NCI-H1048 (cell line): ENCODE measurements around the gene TCF3.

Experiments
- DNase-seq: peaks from one replicate; lab custom pipeline; 2025; lab: John Stamatoyannopoulos, UW

TCF3 gene

DNA sequence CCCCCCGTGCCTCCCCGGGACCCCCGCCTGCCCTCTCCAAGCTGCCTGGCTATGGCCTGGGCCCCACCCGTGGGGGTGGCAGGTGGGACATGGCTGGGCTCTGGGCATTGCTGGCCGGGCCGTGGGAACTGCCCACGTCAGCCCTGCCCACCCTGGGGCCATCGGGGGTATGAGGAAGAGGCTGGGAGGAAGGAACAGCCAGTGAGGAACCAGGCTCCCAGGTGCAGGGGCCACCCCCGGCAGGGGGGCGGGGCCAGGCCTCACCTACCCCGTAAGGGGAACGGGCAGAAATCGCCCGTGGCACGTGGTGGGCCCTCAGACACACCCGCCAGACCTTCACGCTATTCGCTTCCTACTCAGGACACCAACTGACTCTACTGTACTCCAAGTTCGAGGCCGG, 22.4 kb downstream of the TCF3 start:
- no peak for DNase-seq

GRCh38 chr19:1629256-1629808, 23.1 kb downstream of the TCF3 start:
- DNase-seq, result no peak

DNA sequence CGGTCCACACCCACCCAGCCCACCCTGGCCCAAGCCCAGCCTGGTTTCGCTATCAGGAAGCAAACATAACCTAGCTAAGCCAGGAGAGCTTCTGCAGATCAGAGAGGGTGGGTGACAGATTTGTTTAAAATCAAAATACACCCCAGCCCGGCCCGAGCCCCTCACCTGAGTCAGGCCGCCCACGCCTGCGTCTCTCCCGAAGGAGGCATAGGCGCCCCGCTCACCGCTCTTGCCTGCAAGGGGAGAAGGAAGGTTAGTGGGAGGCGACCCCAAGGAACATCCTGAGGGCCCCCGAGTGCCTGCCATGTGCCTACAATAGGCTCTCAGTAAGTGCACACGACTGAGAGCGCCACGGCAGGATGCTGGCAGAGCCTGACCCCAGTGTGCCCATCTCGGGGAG, 25.2 kb downstream of the TCF3 start:
- DNase-seq, result no peak

DNA sequence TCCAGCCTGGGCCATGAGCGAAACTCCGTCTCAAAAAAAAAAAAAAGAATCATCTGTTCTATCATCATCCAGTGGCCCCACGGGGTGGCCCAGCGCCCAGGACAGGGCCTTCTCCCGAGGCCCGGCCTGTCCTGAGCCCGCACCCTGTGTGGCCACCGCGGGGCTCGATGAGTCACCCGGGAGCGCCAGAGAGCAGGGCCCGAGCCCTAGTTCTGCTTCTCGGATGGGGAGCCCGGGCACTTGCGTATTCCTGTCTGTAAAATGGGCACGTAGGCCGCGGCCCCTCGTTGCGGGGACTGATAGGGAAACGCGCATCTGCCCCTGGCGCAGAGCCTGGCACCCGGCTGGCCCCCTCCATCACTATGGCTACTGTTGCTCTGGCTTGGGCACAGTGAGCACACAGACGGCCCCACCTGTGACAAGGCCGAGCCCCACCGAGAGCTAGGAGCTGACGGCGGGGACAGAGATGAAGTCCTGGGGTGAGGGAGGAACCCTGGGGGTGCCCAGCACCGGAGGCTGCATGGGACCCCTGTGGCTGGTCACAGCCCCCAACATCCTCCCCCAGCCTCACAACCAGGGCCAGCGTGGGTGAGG, 25.9 kb downstream of the TCF3 start:
- no peak for DNase-seq

DNA sequence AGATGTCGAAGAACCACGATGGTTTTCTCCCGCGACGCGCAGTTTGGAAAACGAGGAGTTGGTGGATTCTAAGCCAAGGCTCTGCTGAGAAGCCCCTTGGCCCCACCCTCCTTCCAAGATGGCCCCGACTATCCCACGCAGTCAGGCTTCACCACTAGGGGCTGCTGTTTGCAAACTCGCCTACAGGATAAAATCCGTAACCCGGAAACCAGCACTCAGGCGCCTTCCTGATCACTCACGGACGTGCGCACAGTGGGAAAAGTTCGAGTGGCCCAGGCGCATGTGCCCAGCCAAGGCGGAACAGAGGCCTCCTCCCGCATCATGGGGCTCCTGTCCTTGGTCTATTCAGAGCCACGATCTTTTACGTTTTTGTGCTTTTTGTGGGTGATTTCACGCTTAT, 28.0 kb downstream of the TCF3 start:
- no peak for DNase-seq

DNA sequence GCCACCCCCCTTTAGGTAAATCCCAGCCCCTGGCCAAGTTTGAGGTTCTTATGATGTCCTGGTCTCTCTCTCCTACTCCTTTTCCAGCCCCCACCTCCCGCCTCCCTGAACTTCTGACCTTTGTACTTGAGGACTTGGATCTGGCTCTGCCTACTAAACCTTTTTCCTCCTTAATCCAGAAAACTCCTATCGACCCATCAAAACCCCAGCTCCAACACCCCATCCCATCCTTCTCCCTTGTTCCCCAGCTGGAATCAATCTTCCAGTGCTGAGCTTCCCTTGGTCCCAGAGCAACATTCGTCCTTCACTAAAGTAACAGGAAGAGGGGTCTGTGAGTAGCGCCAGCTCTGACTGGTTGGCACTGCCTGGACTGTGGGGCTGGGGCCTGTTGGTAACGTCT, 29.9 kb downstream of the TCF3 start:
- DNase-seq, result no peak

DNA sequence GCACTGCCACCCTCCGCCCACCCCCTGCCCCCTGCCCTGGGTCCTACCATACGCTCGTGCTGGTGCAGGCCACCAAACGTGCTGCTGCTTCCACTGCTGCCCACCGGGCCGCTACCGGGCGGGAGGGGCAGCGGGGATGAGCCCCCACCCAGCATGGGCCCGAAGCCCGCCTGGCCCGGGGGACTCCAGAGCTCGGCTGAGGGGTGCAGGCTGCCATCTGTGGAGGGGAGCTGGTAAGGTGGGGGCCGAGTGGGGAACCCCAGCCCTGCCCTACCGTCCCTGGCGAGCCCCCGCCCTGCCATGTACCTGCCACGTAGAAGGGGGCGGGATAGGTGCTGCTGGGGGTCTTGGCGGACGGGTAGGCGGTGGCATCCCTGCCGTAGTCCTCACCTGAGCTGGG, 30.4 kb downstream of the TCF3 start:
- DNase-seq, result no peak

- DNase-seq, result no peak
Measured at GRCh38 chr19:1621574-1621973, 30.8 kb downstream of the TCF3 start.

- DNase-seq, result no peak
Measured at GRCh38 chr19:1621021-1621420, 31.4 kb downstream of the TCF3 start.

DNA sequence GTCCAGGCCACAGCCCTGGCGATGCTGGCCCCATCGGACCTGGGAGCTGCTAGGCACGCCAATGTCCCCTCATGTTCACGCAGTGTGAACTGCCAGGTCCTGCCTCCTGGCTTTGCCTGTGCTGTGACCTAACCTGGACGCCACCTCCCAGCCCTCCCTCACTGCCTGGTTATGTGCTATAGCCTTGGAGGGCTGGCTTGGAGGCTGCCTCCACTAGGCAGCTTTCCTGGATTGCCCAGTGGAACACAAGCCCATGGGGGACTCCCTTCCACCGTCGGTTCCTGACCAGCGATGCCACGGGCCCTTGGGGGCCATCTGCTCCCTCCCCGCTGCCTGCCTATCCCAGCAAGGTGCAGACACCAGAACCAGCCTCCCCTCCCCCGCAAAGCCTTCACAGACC, 31.9 kb downstream of the TCF3 start:
- DNase-seq, result no peak

DNA sequence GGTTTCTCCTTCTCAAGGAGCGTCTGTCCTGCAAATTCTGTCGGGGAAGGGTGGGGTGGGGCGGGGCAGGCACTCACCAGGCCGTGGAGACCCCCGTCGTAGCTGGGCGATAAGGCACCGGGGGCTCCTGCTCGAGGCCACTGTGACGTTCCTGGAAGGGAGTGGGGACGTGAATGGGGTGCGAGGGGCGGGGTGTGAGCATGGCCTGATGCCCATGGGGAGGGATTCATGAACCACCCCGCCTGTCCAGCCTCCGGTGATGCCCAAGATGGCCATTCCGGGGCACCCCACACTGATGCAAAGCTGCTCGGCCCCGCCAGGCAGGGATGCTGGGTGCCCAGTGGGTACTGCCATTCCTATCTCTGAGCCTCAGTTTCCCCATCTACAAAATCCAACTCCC, 32.7 kb downstream of the TCF3 start:
- no peak for DNase-seq

DNA sequence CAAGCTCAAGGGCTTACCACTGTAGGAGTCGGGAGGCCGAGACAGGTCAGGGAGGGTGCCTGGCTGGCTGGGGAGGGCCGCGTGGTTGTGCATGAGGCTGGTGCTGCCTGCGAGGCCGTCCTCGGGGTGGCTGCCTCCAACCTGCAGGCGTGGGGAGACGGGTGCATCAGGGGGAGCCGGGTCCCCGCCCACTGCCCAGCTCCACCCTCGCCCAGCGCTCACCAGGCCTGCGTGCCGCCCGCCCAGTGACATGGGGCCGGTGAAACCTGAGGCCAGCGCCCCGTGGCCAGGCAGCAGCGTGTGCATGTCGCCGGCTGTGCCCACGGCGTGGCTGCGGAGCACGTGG, 33.3 kb downstream of the TCF3 start:
- DNase-seq, result no peak

DNA sequence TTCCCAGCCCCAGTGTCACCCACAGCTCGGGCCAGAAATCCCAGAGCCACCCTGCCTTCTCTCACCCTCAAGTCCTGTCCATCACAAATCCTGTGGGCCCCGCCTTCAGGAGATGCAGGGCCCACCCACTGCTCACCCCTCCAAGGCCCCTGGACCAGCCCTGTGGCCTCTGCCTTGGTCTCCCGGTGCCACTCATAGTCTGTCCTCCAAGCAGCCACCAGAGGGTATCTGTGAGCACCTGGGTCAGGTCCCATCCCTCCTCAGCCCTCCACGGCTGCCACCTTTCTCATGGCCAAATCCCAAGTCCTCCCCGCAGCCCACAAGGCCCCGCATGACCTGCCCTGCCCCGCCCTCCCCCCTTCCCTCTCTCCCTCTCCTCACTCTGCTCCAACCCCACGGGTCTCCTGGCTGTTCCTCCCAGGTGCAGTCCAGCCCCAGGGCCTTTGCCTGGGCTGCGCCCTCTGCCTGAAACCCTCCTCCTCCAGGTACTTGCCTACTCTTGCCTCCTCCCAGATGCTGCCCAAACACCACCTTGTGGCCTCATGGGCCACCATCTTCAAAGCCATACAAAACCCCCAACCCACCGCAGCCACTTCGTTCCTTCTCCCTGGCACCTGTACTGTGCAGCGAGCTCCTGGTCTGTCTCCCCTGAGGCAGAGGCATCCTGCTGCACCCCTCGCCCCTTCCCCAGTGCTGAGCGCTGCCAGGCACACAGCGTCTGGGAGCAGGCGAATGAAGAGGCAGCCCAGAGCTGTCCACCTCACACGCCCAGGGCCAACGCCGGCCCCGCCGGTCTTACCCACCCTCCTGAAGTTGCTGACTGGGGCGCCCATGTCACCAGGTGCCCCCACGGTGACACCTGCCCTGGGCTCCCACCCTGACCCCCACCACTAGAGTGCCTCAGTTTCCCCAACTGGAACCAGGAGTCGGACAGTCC, 34.0 kb downstream of the TCF3 start:
- no peak for DNase-seq

DNA sequence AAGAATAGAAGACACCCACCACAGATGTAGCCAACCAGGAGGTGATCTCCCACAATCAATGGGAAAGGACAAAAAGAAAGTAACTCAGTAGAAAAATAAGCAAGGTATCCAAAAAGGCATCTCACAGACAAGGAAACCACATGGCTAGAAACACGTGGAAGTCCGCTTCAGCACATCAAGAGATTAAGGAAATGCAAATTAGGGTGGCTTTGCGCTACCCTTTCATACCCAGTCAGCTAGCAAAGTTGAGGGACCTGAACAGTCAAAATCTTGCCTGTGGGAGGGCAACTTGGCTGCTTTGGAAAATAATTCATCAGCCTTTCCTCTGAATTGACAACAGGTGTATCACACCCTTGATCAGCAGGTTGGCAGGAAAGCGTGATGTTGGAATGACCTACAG, 35.5 kb downstream of the TCF3 start:
- DNase-seq, result no peak

DNA sequence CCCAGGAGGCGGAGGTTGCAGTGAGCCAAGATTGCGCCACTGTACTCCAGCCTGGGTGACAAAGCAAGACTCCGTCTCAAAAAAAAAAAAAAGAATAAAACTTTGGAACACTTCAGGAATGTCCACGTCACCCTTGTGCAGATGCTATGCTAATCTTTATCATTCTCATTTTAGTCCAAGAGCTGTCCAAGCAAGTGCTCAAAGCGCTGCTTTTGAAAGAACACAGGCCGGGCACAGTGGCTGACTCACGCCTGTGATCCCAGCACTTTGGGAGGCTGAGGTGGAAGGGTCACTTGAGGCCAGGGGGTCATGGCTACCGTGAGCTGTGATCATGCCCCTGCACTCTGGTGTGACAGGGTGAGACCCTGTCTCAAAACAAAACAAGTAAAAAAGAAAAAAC, 36.0 kb downstream of the TCF3 start:
- DNase-seq, result no peak

GRCh38 chr19:1615156-1615765, 37.2 kb downstream of the TCF3 start:
- DNase-seq, result no peak

- DNase-seq, result no peak
Measured at GRCh38 chr19:1613808-1614570, 38.4 kb downstream of the TCF3 start.

- no peak for DNase-seq
Measured at GRCh38 chr19:1613146-1613545, 39.3 kb downstream of the TCF3 start.

DNA sequence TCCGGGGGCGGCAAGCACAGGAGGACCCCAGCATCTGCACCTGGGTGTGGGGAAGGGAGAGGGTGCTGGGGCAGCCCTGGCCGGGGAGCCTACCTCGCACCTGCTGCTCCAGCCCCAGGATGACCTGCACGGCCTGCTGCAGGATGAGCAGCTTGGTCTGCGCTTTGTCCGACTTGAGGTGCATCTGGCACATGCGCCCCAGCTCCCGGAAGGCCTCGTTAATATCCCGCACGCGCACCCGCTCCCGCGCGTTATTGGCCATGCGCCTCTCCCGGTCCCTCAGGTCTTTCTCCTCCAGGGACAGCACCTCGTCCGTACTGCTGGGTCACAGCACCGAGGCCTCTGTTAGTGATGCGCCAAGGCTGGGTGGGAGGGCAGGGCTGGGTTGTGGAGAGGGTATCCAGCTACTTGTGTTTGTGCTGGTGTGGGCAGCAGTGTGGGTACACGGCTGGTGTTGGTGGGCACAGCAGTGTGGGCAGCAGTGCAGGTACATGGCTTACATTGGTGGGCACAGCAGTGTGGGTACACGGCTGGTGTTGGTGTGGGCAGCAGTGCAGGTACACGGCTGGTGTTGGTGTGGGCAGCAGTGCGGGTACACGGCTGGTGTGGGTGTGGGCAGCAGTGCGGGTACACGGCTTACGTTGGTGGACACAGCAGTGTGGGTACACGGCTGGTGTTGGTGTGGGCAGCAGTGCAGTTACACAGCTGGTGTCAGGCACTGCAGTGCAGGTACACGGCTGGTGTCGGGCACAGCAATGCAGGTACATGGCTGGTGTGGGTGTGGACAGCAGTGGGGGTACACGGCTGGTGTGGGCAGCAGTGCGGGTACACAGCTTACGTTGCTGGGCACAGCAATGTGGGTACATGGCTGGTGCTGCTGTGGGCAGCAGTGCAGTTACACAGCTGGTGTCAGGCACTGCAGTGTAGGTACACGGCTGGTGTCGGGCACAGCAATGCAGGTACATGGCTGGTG, 40.0 kb downstream of the TCF3 start:
- DNase-seq, result no peak

- no peak for DNase-seq
Measured at GRCh38 chr19:1611353-1611752, 41.1 kb downstream of the TCF3 start.

DNA sequence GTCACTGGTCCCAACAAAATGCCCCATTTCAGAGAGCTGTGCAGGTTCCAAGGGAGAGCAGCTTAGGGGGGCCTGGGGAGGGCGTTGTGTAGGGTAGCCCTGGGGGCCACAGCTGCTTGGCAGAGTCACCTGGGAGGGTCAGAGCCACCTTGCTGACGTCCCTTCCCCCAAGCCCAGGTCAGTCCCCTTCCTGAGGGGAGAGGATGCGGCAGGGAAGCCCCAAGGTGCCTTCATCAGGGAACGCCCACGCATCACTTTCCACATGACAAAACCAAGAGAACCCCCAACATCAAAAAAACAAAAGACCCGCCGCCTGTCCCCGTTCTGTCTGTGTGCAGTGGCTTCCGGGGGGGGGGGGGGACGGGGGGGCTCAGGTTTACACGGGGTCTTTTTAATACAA, 41.8 kb downstream of the TCF3 start:
- no peak for DNase-seq
